LNCaP clone FGC (cell line): ENCODE results near the gene UBE3C.
"Not testable (repeated sequence)": the region's sequence is repeated elsewhere in the genome, so short reads cannot be mapped to it uniquely, and the experiment has no call there.

Experiments used
- DNase-seq: peaks from one replicate; pipeline ENCODE4 v3.0.0-alpha.2; 2011; ENCODE audit warnings: low read depth
- H3K4me3 ChIP-seq: 2 replicates; pipeline ENCODE4 v1.5.1; 2011; ENCODE audit warnings: mild to moderate bottlenecking, low read depth, low read length, control low read depth
- CTCF ChIP-seq: IDR thresholded peaks from 2 replicates; pipeline ENCODE4 v1.5.1; 2012; ENCODE audit warnings: mild to moderate bottlenecking; ENCODE audit not compliant: control insufficient read depth, insufficient read depth; ENCODE audit errors: extremely low read depth

Gene UBE3C

GRCh38 chr7:157122800-157123495, 15.8 kb upstream of the UBE3C start:
- no peak for DNase-seq
- TF ChIP-seq CTCF: no peak
- no peak overlapping the region for H3K4me3 ChIP-seq

GRCh38 chr7:157124690-157125089, 14.0 kb upstream of the UBE3C start:
- TF ChIP-seq CTCF: no peak
- DNase-seq: peak; percentile 37
- H3K4me3 ChIP-seq: no peak overlapping the region

- H3K4me3 ChIP-seq: no peak overlapping the region
- no peak for DNase-seq
- no peak for TF ChIP-seq CTCF
Observed at GRCh38 chr7:157125376-157126223, 13.1 kb upstream of the UBE3C start.

GRCh38 chr7:157126921-157127320, 11.8 kb upstream of the UBE3C start:
- H3K4me3 ChIP-seq: no peak overlapping the region
- no peak for DNase-seq
- TF ChIP-seq CTCF: no peak

- no peak for TF ChIP-seq CTCF
- H3K4me3 ChIP-seq: no peak overlapping the region
- no peak for DNase-seq
Observed at GRCh38 chr7:157129200-157129599, 9.5 kb upstream of the UBE3C start.

GRCh38 chr7:157129907-157130460, 8.7 kb upstream of the UBE3C start:
- DNase-seq: no peak
- no peak overlapping the region for H3K4me3 ChIP-seq
- no peak for TF ChIP-seq CTCF

- H3K4me3 ChIP-seq, DNase-seq: not testable (repeated sequence)
Observed at GRCh38 chr7:157130849-157131248, 7.9 kb upstream of the UBE3C start.
